NB4 (cell line): Measurements from ENCODE around the gene CNOT9.

Experiments used
- DNase-seq: peaks from one replicate; pipeline ENCODE4 v3.0.0; 2010; ENCODE audit warnings: low read depth
- H3K4me3 ChIP-seq: one replicate; pipeline ENCODE4 v1.5.1; 2011; ENCODE audit warnings: mild to moderate bottlenecking, low read depth, low read length, moderate library complexity
- CTCF ChIP-seq: IDR thresholded peaks from one replicate; pipeline ENCODE4 v1.5.1; 2012; ENCODE audit warnings: low read depth, low read length
- MAX ChIP-seq: IDR thresholded peaks from 2 replicates; pipeline ENCODE4 v1.6.1; 2011; ENCODE audit warnings: low read depth, low read length
- MYC ChIP-seq: IDR thresholded peaks from 2 replicates; pipeline ENCODE4 v1.6.1; 2011; ENCODE audit warnings: low read depth, low read length
- POLR2A ChIP-seq: IDR thresholded peaks from 2 replicates; pipeline ENCODE4 v1.6.1; 2011; ENCODE audit warnings: mild to moderate bottlenecking; ENCODE audit not compliant: insufficient read length; ENCODE audit errors: extremely low read depth

The CNOT9 gene

GRCh38 chr2:218570850-218571249, 2.2 kb downstream of the CNOT9 start:
- DNase-seq, result no peak
- TF ChIP-seq MYC (no peak), POLR2A (no peak), MAX (no peak), CTCF (no peak)
- H3K4me3 ChIP-seq, result peak overlapping the region; percentile 97

GRCh38 chr2:218576854-218577253, 8.2 kb downstream of the CNOT9 start:
- no peak for DNase-seq
- no peak overlapping the region for H3K4me3 ChIP-seq
- no peak for TF ChIP-seq MYC
- no peak for TF ChIP-seq POLR2A
- TF ChIP-seq MAX, result no peak
- TF ChIP-seq CTCF, result no peak

GRCh38 chr2:218577482-218578220, 9.0 kb downstream of the CNOT9 start:
- TF ChIP-seq MAX, result no peak
- no peak for TF ChIP-seq CTCF
- TF ChIP-seq POLR2A, result no peak
- TF ChIP-seq MYC, result no peak
- DNase-seq, result no peak
- no peak overlapping the region for H3K4me3 ChIP-seq

GRCh38 chr2:218578272-218578877, 9.7 kb downstream of the CNOT9 start:
- TF ChIP-seq CTCF (no peak), POLR2A (no peak), MYC (no peak), MAX (no peak)
- no peak overlapping the region for H3K4me3 ChIP-seq
- DNase-seq, result no peak

GRCh38 chr2:218582076-218582475, 13.4 kb downstream of the CNOT9 start:
- H3K4me3 ChIP-seq, result no peak overlapping the region
- TF ChIP-seq POLR2A (no peak), CTCF (no peak), MYC (no peak), MAX (no peak)
- peak; percentile 57 for DNase-seq
